Progenitor cell of endocrine pancreas (in vitro differentiated cells): ENCODE measurements around the gene NEGR1. TPM values are rescaled to one million over a fixed set of nuclear protein-coding genes. Genes with fewer than 3 reads are reported as not detected.

Experiments used
- DNase-seq: peaks from one replicate; pipeline ENCODE4 v3.0.0; 2021; ENCODE audit warnings: low spot score; ENCODE audit not compliant: unreplicated experiment
- H3K27ac Mint-ChIP-seq: 2 replicates; pipeline ENCODE4 v1.8.0; 2021; ENCODE audit warnings: mild to moderate bottlenecking, moderate library complexity, mixed read lengths
- H3K27me3 Mint-ChIP-seq: 2 replicates; pipeline ENCODE4 v1.8.0; 2021; ENCODE audit warnings: mixed read lengths
- H3K36me3 Mint-ChIP-seq: 2 replicates; pipeline ENCODE4 v1.8.0; 2022; ENCODE audit warnings: mixed read lengths; ENCODE audit not compliant: insufficient read depth
- H3K4me1 Mint-ChIP-seq: 2 replicates; pipeline ENCODE4 v1.8.0; 2021; ENCODE audit warnings: low read depth, mixed read lengths
- H3K4me3 Mint-ChIP-seq: 2 replicates; pipeline ENCODE4 v1.8.0; 2021; ENCODE audit warnings: low read depth, mild to moderate bottlenecking, moderate library complexity, mixed read lengths
- H3K9me3 Mint-ChIP-seq: 2 replicates; pipeline ENCODE4 v1.8.0; 2021; ENCODE audit warnings: low read depth, mixed read lengths
- total RNA-seq: library from RNA; stranded (reverse); gene quantifications from 2 replicates; pipeline ENCODE4 v1.2.1, GENCODE V29; 2021
- TF ChIP-seq, protein P1 (sequence below): fragments of 200-600 bp; sonication (generic); IDR thresholded peaks from one replicate; pipeline ENCODE4 v1.5.0; 2021; ENCODE audit warnings: antibody characterized with exemption, mild to moderate bottlenecking; ENCODE audit not compliant: unreplicated experiment

The NEGR1 gene
- total RNA-seq, 1 donor from 2014 or later: 3.1 TPM

GRCh38 chr1:71737768-71738167 is 544.6 kb downstream of the NEGR1 start:
- H3K9me3 Mint-ChIP-seq: no peaks in the 10 kb centered on the region
- no peak overlapping the region for H3K4me3 Mint-ChIP-seq
- no peak for DNase-seq
- H3K36me3 Mint-ChIP-seq: no peaks in the 10 kb centered on the region
- H3K27me3 Mint-ChIP-seq: no peaks in the 10 kb centered on the region
- TF ChIP-seq, protein P1, sequence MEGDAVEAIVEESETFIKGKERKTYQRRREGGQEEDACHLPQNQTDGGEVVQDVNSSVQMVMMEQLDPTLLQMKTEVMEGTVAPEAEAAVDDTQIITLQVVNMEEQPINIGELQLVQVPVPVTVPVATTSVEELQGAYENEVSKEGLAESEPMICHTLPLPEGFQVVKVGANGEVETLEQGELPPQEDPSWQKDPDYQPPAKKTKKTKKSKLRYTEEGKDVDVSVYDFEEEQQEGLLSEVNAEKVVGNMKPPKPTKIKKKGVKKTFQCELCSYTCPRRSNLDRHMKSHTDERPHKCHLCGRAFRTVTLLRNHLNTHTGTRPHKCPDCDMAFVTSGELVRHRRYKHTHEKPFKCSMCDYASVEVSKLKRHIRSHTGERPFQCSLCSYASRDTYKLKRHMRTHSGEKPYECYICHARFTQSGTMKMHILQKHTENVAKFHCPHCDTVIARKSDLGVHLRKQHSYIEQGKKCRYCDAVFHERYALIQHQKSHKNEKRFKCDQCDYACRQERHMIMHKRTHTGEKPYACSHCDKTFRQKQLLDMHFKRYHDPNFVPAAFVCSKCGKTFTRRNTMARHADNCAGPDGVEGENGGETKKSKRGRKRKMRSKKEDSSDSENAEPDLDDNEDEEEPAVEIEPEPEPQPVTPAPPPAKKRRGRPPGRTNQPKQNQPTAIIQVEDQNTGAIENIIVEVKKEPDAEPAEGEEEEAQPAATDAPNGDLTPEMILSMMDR: no peak
- no peak overlapping the region for H3K27ac Mint-ChIP-seq
- H3K4me1 Mint-ChIP-seq: no peaks in the 10 kb centered on the region

- no peaks in the 10 kb centered on the region for H3K9me3 Mint-ChIP-seq
- DNase-seq: no peak
Observed at GRCh38 chr1:71733121-71733520, 549.2 kb downstream of the NEGR1 start.

GRCh38 chr1:71721532-71721931 is 560.8 kb downstream of the NEGR1 start:
- TF ChIP-seq, protein P1: no peak
- no peak for DNase-seq
- no peak overlapping the region for H3K27ac Mint-ChIP-seq
- no peaks in the 10 kb centered on the region for H3K9me3 Mint-ChIP-seq
- no peak overlapping the region for H3K4me3 Mint-ChIP-seq
- no peaks in the 10 kb centered on the region for H3K4me1 Mint-ChIP-seq
- H3K27me3 Mint-ChIP-seq: no peaks in the 10 kb centered on the region
- no peaks in the 10 kb centered on the region for H3K36me3 Mint-ChIP-seq

More at GRCh38 chr1:71733121-71733520, 549.2 kb downstream of the NEGR1 start:
- Mint-ChIP-seq H3K27me3 (peaks cover 3% of the 10 kb centered on the region), H3K36me3 (no peaks in the 10 kb centered on the region), H3K4me3 (no peak overlapping the region), H3K4me1 (no peaks in the 10 kb centered on the region), H3K27ac (no peak overlapping the region)
- TF ChIP-seq, protein P1: no peak

DNA sequence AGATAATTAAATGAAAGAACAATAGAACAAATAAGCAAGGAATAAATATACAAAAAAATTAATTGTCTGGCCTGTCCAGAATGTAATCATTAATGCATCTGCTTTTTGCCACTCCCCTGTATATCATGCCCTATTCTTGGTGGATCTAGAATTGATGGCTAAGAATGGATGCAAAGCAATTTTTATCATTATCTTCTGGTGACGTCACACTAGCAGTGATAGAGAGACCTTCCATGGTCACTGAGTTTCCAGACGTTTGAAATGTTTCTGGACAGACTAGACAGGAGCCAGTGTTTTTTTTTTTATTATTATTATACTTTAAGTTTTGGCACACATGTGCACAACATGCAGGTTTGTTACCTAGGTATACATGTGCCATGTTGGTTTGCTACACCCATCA is 563.0 kb downstream of the NEGR1 start:
- Mint-ChIP-seq H3K27me3 (no peaks in the 10 kb centered on the region), H3K9me3 (no peaks in the 10 kb centered on the region), H3K4me3 (no peak overlapping the region), H3K4me1 (no peaks in the 10 kb centered on the region), H3K27ac (no peak overlapping the region), H3K36me3 (no peaks in the 10 kb centered on the region)
- TF ChIP-seq, protein P1: no peak
- DNase-seq: no peak

- Mint-ChIP-seq H3K36me3 (no peaks in the 10 kb centered on the region), H3K27me3 (no peaks in the 10 kb centered on the region), H3K4me1 (no peaks in the 10 kb centered on the region), H3K9me3 (no peaks in the 10 kb centered on the region), H3K27ac (no peak overlapping the region), H3K4me3 (no peak overlapping the region)
- TF ChIP-seq, protein P1: no peak
- DNase-seq: no peak
Observed at GRCh38 chr1:71717186-71717585, 565.2 kb downstream of the NEGR1 start.
